Activated CD8-positive, alpha-beta T cell treated with anti-CD3 and anti-CD28 coated beads, Interleukin-2, amount 10 ng/mL, durations not matched to agents 7 days and 5 days (primary cell): ENCODE measurements around the gene CCDC102B. TPM values are rescaled to one million over a fixed set of nuclear protein-coding genes. Genes with fewer than 3 reads are reported as not detected.

ENCODE experiments used
- ATAC-seq: fragments of 150-1000 bp; cut with Tn5 transposase; one replicate; pipeline ENCODE4 v1.10.0; 2021; ENCODE audit warnings: moderate library complexity
- CTCF ChIA-PET: fragments of 350-600 bp; sonication (Branson Sonifier 250); formaldehyde crosslinking; loops from one replicate; lab custom pipeline; 2021; ENCODE audit warnings: antibody characterized with exemption; lab: Charles Lee
- POLR2A ChIA-PET: fragments of 350-600 bp; sonication (Branson Sonifier 250); formaldehyde crosslinking; loops from one replicate; lab custom pipeline; 2021; ENCODE audit warnings: antibody characterized with exemption; lab: Charles Lee
- DNase-seq: peaks from one replicate; pipeline ENCODE4 v3.0.0-alpha.2; 2020
- H3K27ac Mint-ChIP-seq: one replicate; pipeline ENCODE4 v1.8.0; 2021; ENCODE audit warnings: mild to moderate bottlenecking, mixed read lengths
- H3K27me3 Mint-ChIP-seq: one replicate; pipeline ENCODE4 v1.8.0; 2021; ENCODE audit warnings: low read depth, mixed read lengths
- H3K36me3 Mint-ChIP-seq: one replicate; pipeline ENCODE4 v1.8.0; 2021; ENCODE audit warnings: low read depth, mixed read lengths
- H3K4me1 Mint-ChIP-seq: one replicate; pipeline ENCODE4 v1.8.0; 2021; ENCODE audit warnings: low read depth, mixed read lengths
- H3K4me3 Mint-ChIP-seq: one replicate; pipeline ENCODE4 v1.8.0; 2021; ENCODE audit warnings: mild to moderate bottlenecking, mixed read lengths
- H3K9me3 Mint-ChIP-seq: one replicate; pipeline ENCODE4 v1.8.0; 2022; ENCODE audit warnings: mixed read lengths; ENCODE audit not compliant: insufficient read depth
- total RNA-seq, 2 experiments: library from RNA; stranded (reverse); gene quantifications; one replicate each; pipeline ENCODE4 v1.2.3, GENCODE V29; 2021

CCDC102B gene
- total RNA-seq, 2 experiments from 2014 or later = 0.95 to 1.7 TPM

- CTCF ChIA-PET = no interaction called here
Observed at GRCh38 chr18:68833756-68834155, 35.9 kb downstream of the CCDC102B start.

GRCh38 chr18:68837665-68838451, 40.0 kb downstream of the CCDC102B start:
- H3K9me3 Mint-ChIP-seq = no peaks in the 10 kb centered on the region
- ATAC-seq (no peak), DNase-seq (no peak)
- ChIA-PET CTCF (no interaction called here), POLR2A (no interaction called here)
- no peak overlapping the region for H3K4me3 Mint-ChIP-seq
- H3K36me3 Mint-ChIP-seq = no peaks in the 10 kb centered on the region
- no peaks in the 10 kb centered on the region for H3K27me3 Mint-ChIP-seq
- H3K27ac Mint-ChIP-seq = no peak overlapping the region
- H3K4me1 Mint-ChIP-seq = no peaks in the 10 kb centered on the region

More at GRCh38 chr18:68833756-68834155, 35.9 kb downstream of the CCDC102B start:
- POLR2A ChIA-PET = no interaction called here
- H3K4me1 Mint-ChIP-seq = no peaks in the 10 kb centered on the region
- ATAC-seq (no peak), DNase-seq (no peak)
- no peaks in the 10 kb centered on the region for H3K27me3 Mint-ChIP-seq
- no peaks in the 10 kb centered on the region for H3K36me3 Mint-ChIP-seq
- no peaks in the 10 kb centered on the region for H3K9me3 Mint-ChIP-seq
- no peak overlapping the region for H3K27ac Mint-ChIP-seq
- H3K4me3 Mint-ChIP-seq = no peak overlapping the region

GRCh38 chr18:68839701-68840100, 41.8 kb downstream of the CCDC102B start:
- ATAC-seq = no peak

GRCh38 chr18:68840554-68841263, 42.8 kb downstream of the CCDC102B start:
- no peak for DNase-seq
- H3K4me1 Mint-ChIP-seq = no peaks in the 10 kb centered on the region
- ChIA-PET CTCF (no interaction called here), POLR2A (no interaction called here)
- H3K27ac Mint-ChIP-seq = no peak overlapping the region
- no peaks in the 10 kb centered on the region for H3K36me3 Mint-ChIP-seq
- no peak overlapping the region for H3K4me3 Mint-ChIP-seq
- no peaks in the 10 kb centered on the region for H3K27me3 Mint-ChIP-seq
- ATAC-seq = no peak
- no peaks in the 10 kb centered on the region for H3K9me3 Mint-ChIP-seq

More at GRCh38 chr18:68839701-68840100, 41.8 kb downstream of the CCDC102B start:
- H3K27ac Mint-ChIP-seq = no peak overlapping the region
- DNase-seq = no peak
- no peaks in the 10 kb centered on the region for H3K4me1 Mint-ChIP-seq
- ChIA-PET CTCF (no interaction called here), POLR2A (no interaction called here)
- no peaks in the 10 kb centered on the region for H3K9me3 Mint-ChIP-seq
- no peaks in the 10 kb centered on the region for H3K36me3 Mint-ChIP-seq
- no peak overlapping the region for H3K4me3 Mint-ChIP-seq
- no peaks in the 10 kb centered on the region for H3K27me3 Mint-ChIP-seq

GRCh38 chr18:68841301-68841700, 43.4 kb downstream of the CCDC102B start:
- ChIA-PET POLR2A (no interaction called here), CTCF (interaction anchor here (0.7 kb wide), 1 partner anchor 13 kb away, joined by 3 read pairs; no protein-coding TSS in a partner anchor)
- Mint-ChIP-seq H3K27me3 (no peaks in the 10 kb centered on the region), H3K36me3 (no peaks in the 10 kb centered on the region), H3K9me3 (no peaks in the 10 kb centered on the region), H3K27ac (no peak overlapping the region), H3K4me1 (no peaks in the 10 kb centered on the region), H3K4me3 (no peak overlapping the region)
- ATAC-seq (no peak), DNase-seq (no peak)

GRCh38 chr18:68842951-68843350, 45.1 kb downstream of the CCDC102B start:
- Mint-ChIP-seq H3K4me3 (no peak overlapping the region), H3K27me3 (no peaks in the 10 kb centered on the region), H3K27ac (no peak overlapping the region), H3K9me3 (no peaks in the 10 kb centered on the region), H3K4me1 (no peaks in the 10 kb centered on the region), H3K36me3 (no peaks in the 10 kb centered on the region)
- ATAC-seq (no peak), DNase-seq (no peak)
- ChIA-PET CTCF (no interaction called here), POLR2A (no interaction called here)

GRCh38 chr18:68843473-68844089, 45.7 kb downstream of the CCDC102B start:
- H3K27me3 Mint-ChIP-seq = no peaks in the 10 kb centered on the region
- H3K27ac Mint-ChIP-seq = no peak overlapping the region
- H3K4me1 Mint-ChIP-seq = no peaks in the 10 kb centered on the region
- no peak overlapping the region for H3K4me3 Mint-ChIP-seq
- ChIA-PET POLR2A (no interaction called here), CTCF (no interaction called here)
- DNase-seq (no peak), ATAC-seq (no peak)
- no peaks in the 10 kb centered on the region for H3K36me3 Mint-ChIP-seq
- H3K9me3 Mint-ChIP-seq = no peaks in the 10 kb centered on the region

- no peaks in the 10 kb centered on the region for H3K27me3 Mint-ChIP-seq
- CTCF ChIA-PET = no interaction called here
- H3K36me3 Mint-ChIP-seq = no peaks in the 10 kb centered on the region
- POLR2A ChIA-PET = no interaction called here
- no peaks in the 10 kb centered on the region for H3K4me1 Mint-ChIP-seq
- no peaks in the 10 kb centered on the region for H3K9me3 Mint-ChIP-seq
- H3K4me3 Mint-ChIP-seq = no peak overlapping the region
- H3K27ac Mint-ChIP-seq = no peak overlapping the region
- no peak for DNase-seq
- ATAC-seq = no peak
Observed at GRCh38 chr18:68847219-68847837, 49.4 kb downstream of the CCDC102B start.

GRCh38 chr18:68848242-68848641, 50.4 kb downstream of the CCDC102B start:
- ATAC-seq (no peak), DNase-seq (no peak)
- ChIA-PET POLR2A (no interaction called here), CTCF (no interaction called here)
- no peaks in the 10 kb centered on the region for H3K36me3 Mint-ChIP-seq
- H3K4me1 Mint-ChIP-seq = no peaks in the 10 kb centered on the region
- H3K9me3 Mint-ChIP-seq = no peaks in the 10 kb centered on the region
- no peak overlapping the region for H3K4me3 Mint-ChIP-seq
- H3K27ac Mint-ChIP-seq = no peak overlapping the region
- H3K27me3 Mint-ChIP-seq = no peaks in the 10 kb centered on the region

GRCh38 chr18:68854786-68855391, 57.0 kb downstream of the CCDC102B start:
- Mint-ChIP-seq H3K4me3 (no peak overlapping the region), H3K27ac (no peak overlapping the region), H3K4me1 (no peaks in the 10 kb centered on the region), H3K9me3 (no peaks in the 10 kb centered on the region), H3K27me3 (no peaks in the 10 kb centered on the region), H3K36me3 (no peaks in the 10 kb centered on the region)
- ChIA-PET CTCF (no interaction called here), POLR2A (no interaction called here)
- no peak for DNase-seq
- no peak for ATAC-seq

GRCh38 chr18:68855491-68855890, 57.6 kb downstream of the CCDC102B start:
- H3K9me3 Mint-ChIP-seq = no peaks in the 10 kb centered on the region
- DNase-seq = no peak
- H3K36me3 Mint-ChIP-seq = no peaks in the 10 kb centered on the region
- no peak for ATAC-seq
- no peak overlapping the region for H3K27ac Mint-ChIP-seq
- H3K4me1 Mint-ChIP-seq = no peaks in the 10 kb centered on the region
- ChIA-PET POLR2A (no interaction called here), CTCF (no interaction called here)
- no peaks in the 10 kb centered on the region for H3K27me3 Mint-ChIP-seq
- H3K4me3 Mint-ChIP-seq = no peak overlapping the region
